Measurements from ENCODE around the gene TBC1D25. TPM values are rescaled to one million over a fixed set of nuclear protein-coding genes. Genes with fewer than 3 reads are reported as not detected.

Gene TBC1D25
- total RNA-seq, 1 donor from 2014 or later: 14.6 TPM

DNA sequence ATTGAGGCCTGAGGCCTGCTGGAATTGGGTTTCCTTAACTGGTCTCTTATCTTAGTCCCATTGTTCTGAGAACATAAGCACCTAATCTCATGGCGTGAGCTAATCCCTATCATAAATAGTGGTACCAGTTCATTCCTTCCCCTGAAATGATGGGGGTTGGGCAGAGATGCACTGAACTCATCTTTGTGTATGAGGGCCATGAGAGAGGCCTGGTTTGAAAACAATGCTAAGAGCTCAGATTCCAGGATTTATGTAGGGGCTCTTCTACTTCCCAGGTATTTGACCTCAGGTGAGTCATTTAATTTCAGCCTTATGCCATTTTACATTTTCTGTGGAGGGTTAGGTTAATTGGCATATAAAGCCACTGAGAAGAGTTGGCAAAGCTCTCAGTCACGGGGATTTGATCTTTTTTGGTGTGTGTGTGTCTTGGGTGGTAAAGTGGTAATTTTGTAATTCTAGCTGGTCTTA lies 39.2 kb downstream of the TBC1D25 start:
- Histone ChIP-seq H3K27ac (no peak overlapping the region), H3K36me3 (peaks cover 41% of the 10 kb centered on the region), H3K27me3 (no peaks in the 10 kb centered on the region), H3K9me3 (no peaks in the 10 kb centered on the region), H3K4me3 (no peak overlapping the region), H3K4me1 (peaks cover 10% of the 10 kb centered on the region)
- ATAC-seq (no peak), DNase-seq (no peak)
- intact Hi-C loops (cut with DNase I): no loop called here
- TF ChIP-seq, protein P1, sequence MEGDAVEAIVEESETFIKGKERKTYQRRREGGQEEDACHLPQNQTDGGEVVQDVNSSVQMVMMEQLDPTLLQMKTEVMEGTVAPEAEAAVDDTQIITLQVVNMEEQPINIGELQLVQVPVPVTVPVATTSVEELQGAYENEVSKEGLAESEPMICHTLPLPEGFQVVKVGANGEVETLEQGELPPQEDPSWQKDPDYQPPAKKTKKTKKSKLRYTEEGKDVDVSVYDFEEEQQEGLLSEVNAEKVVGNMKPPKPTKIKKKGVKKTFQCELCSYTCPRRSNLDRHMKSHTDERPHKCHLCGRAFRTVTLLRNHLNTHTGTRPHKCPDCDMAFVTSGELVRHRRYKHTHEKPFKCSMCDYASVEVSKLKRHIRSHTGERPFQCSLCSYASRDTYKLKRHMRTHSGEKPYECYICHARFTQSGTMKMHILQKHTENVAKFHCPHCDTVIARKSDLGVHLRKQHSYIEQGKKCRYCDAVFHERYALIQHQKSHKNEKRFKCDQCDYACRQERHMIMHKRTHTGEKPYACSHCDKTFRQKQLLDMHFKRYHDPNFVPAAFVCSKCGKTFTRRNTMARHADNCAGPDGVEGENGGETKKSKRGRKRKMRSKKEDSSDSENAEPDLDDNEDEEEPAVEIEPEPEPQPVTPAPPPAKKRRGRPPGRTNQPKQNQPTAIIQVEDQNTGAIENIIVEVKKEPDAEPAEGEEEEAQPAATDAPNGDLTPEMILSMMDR (IDR thresholded peaks at IDR 0.05): no peak

DNA sequence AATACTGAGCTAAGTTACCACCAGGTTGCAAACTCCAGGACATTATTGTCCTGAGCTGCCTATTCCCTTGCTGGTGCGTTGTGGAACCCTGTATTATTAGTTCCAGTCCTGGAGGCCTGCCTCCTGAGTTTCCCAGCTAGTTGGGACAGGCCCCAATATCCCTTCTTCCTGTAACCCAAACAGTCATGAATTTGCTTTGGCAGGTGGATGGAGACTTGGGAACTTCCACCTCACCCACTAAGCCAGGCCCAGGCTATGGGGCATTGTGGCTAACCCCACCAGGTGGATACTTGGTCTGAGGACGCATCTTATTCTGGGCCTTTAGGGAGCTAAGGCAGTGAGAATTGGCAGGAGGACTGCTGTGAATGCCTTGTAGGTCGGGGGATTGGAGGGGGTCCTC lies 39.7 kb downstream of the TBC1D25 start:
- no peaks in the 10 kb centered on the region for H3K9me3 ChIP-seq
- no peak overlapping the region for H3K27ac ChIP-seq
- intact Hi-C loops (cut with DNase I): no loop called here
- TF ChIP-seq, protein P1 (IDR thresholded peaks at IDR 0.05): no peak
- H3K4me3 ChIP-seq: no peak overlapping the region
- H3K27me3 ChIP-seq: no peaks in the 10 kb centered on the region
- ATAC-seq (no peak), DNase-seq (no peak)
- peaks cover 41% of the 10 kb centered on the region for H3K36me3 ChIP-seq
- peaks cover 10% of the 10 kb centered on the region for H3K4me1 ChIP-seq

DNA sequence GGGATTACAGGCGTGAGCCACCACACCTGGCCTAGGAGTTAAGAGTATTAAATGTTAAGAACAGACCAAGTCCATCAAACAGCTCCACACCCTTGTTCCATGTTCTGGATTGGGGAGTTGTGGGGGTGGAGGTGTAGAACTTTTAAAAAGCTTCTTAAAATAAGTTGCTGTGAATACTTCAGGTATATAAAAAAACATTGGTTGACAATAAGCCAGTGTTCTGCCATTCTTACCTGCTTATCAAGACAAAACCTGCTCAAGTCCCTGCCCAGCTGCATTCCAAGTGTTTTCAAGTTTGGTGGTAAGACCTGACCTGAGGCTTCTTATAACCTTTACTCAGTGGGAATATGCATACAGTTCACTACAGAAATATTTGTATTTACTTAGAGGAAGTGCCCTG lies 41.1 kb downstream of the TBC1D25 start:
- H3K4me1 ChIP-seq: peaks cover 5% of the 10 kb centered on the region
- no peaks in the 10 kb centered on the region for H3K9me3 ChIP-seq
- TF ChIP-seq, protein P1 (IDR thresholded peaks at IDR 0.05): no peak
- H3K36me3 ChIP-seq: peaks cover 35% of the 10 kb centered on the region
- H3K27me3 ChIP-seq: no peaks in the 10 kb centered on the region
- DNase-seq (no peak), ATAC-seq (peak; percentile 61)
- intact Hi-C loops (cut with DNase I): no loop called here
- no peak overlapping the region for H3K27ac ChIP-seq
- no peak overlapping the region for H3K4me3 ChIP-seq

DNA sequence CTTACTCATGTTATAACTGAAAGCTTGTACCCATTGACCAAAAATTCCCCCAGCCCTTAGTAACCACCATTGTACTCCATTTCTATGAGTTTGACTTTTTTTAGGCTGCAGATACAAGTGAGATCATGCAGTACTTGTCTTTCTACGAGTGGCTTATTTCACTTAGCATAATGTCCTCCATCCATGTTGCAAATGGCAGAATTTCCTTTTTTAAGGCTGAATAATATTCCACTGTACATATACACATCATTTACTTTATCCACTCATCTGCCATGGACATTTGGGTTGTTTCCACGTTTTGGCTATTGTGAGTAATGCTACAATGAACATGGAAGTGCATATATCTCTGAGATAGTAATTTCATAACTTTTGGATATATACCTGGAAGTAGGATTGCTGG lies 45.2 kb downstream of the TBC1D25 start:
- intact Hi-C loops (cut with DNase I): no loop called here
- ATAC-seq (no peak), DNase-seq (no peak)
- Histone ChIP-seq H3K9me3 (no peaks in the 10 kb centered on the region), H3K4me3 (no peak overlapping the region), H3K27ac (no peak overlapping the region), H3K27me3 (no peaks in the 10 kb centered on the region), H3K36me3 (no peaks in the 10 kb centered on the region), H3K4me1 (no peaks in the 10 kb centered on the region)
- TF ChIP-seq, protein P1 (IDR thresholded peaks at IDR 0.05): no peak

DNA sequence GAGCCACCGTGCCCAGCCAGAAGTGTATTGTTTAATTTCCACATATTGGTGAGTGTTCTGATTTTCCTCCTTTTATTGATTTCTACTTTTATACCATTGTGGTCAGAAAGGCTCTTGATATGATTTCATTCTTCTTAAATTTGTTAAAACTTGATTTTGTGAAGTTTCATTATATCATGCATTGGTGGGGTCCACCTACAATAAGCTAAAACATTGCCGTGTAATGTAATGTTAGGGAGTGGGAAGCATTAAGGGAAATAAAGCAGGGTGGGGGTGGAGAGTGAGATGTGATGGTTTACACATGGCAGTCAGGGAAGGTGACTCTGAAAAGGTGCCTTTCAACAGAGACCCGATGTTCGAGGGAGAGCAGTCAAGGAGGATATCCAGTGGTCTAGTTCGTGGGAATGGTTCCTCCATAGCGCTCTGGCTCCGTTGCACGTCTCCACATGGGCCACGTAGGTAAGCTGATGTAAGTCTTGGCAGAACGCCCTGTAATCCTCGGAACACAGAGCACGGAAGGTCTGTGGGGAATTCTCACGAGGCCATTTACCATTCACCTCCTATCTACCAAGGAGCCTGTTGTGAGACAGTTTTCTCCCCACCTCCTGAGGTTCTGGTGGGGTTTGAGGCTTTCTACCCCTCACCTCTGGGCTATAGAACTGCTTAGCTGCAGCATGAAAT lies 50.1 kb downstream of the TBC1D25 start:
- no peaks in the 10 kb centered on the region for H3K27me3 ChIP-seq
- no peaks in the 10 kb centered on the region for H3K36me3 ChIP-seq
- H3K9me3 ChIP-seq: no peaks in the 10 kb centered on the region
- TF ChIP-seq, protein P1 (IDR thresholded peaks at IDR 0.05): no peak
- intact Hi-C loops (cut with DNase I): no loop called here
- ATAC-seq: no peak
- no peak overlapping the region for H3K27ac ChIP-seq
- no peak for DNase-seq
- no peaks in the 10 kb centered on the region for H3K4me1 ChIP-seq
- no peak overlapping the region for H3K4me3 ChIP-seq

Measured in upper lobe of right lung (tissue), 1 donor.